GM23338 (cell line): ENCODE results near the gene HGF. TPM values are rescaled to one million over a fixed set of nuclear protein-coding genes. Genes with fewer than 3 reads are reported as not detected.
"Not testable (repeated sequence)": the region's sequence is repeated elsewhere in the genome, so short reads cannot be mapped to it uniquely, and the experiment has no call there.

ENCODE experiments used
- ATAC-seq: fragments of 200-7000 bp; cut with Tn5 transposase; 3 replicates; pipeline ENCODE4 v1.9.1; 2020
- DNase-seq: peaks from one replicate; pipeline ENCODE4 v3.0.0-alpha.2; 2015; ENCODE audit warnings: low spot score
- H2AFZ ChIP-seq: fragments of 200-600 bp; sonication (generic); 2 replicates; pipeline ENCODE4 v1.8.0; 2016; ENCODE audit warnings: antibody characterized with exemption, mild to moderate bottlenecking, moderate library complexity
- H3F3A ChIP-seq: fragments of 200-600 bp; sonication (generic); replicated peaks from 2 replicates; pipeline ENCODE4 v1.8.0; 2017; ENCODE audit warnings: antibody characterized with exemption, mixed run types, low read depth
- H3K27ac ChIP-seq: fragments of 200-600 bp; sonication (generic); 2 replicates; pipeline ENCODE4 v1.6.1; 2016; ENCODE audit warnings: low read depth
- H3K27me3 ChIP-seq: fragments of 200-600 bp; sonication (generic); 2 replicates; pipeline ENCODE4 v1.8.0; 2016; ENCODE audit warnings: mild to moderate bottlenecking, mixed run types, moderate library complexity; ENCODE audit not compliant: insufficient read depth
- H3K36me3 ChIP-seq: fragments of 200-600 bp; sonication (generic); 2 replicates; pipeline ENCODE4 v1.8.0; 2016; ENCODE audit warnings: mild to moderate bottlenecking; ENCODE audit not compliant: insufficient read depth
- H3K4me1 ChIP-seq: fragments of 200-600 bp; sonication (generic); 2 replicates; pipeline ENCODE4 v1.8.0; 2016; ENCODE audit warnings: mild to moderate bottlenecking, moderate library complexity; ENCODE audit not compliant: insufficient read depth
- H3K4me2 ChIP-seq: fragments of 200-600 bp; sonication (generic); 2 replicates; pipeline ENCODE4 v1.7.1; 2017; ENCODE audit warnings: mixed run types
- H3K4me3 ChIP-seq: fragments of 200-600 bp; sonication (generic); 2 replicates; pipeline ENCODE4 v1.6.1; 2016; ENCODE audit warnings: mixed run types
- H3K79me2 ChIP-seq: fragments of 200-600 bp; sonication (generic); replicated peaks from 2 replicates; pipeline ENCODE4 v1.8.0; 2017; ENCODE audit warnings: mild to moderate bottlenecking; ENCODE audit not compliant: insufficient read depth
- H3K9me2 ChIP-seq: fragments of 200-600 bp; sonication (generic); 2 replicates; pipeline ENCODE4 v1.8.0; 2017; ENCODE audit not compliant: insufficient read depth
- H4K20me1 ChIP-seq: fragments of 200-600 bp; sonication (generic); replicated peaks from 2 replicates; pipeline ENCODE4 v1.8.0; 2017; ENCODE audit warnings: mild to moderate bottlenecking; ENCODE audit not compliant: insufficient read depth
- H3K27ac Mint-ChIP-seq: 2 replicates; pipeline ENCODE4 v1.8.0; 2020; ENCODE audit warnings: inconsistent platforms, mild to moderate bottlenecking, moderate library complexity, mixed read lengths
- H3K27me3 Mint-ChIP-seq: 3 replicates; pipeline ENCODE4 v1.8.0; 2022; ENCODE audit warnings: low read depth, mild to moderate bottlenecking, moderate library complexity, mixed read lengths, inconsistent platforms; ENCODE audit not compliant: insufficient read depth, poor library complexity
- H3K36me3 Mint-ChIP-seq: 3 replicates; pipeline ENCODE4 v1.8.0; 2021; ENCODE audit warnings: low read depth, mild to moderate bottlenecking, inconsistent platforms, moderate library complexity, mixed read lengths
- H3K4me1 Mint-ChIP-seq: 3 replicates; pipeline ENCODE4 v1.8.0; 2020; ENCODE audit warnings: mild to moderate bottlenecking, inconsistent platforms, mixed read lengths
- H3K4me3 Mint-ChIP-seq: 3 replicates; pipeline ENCODE4 v1.8.0; 2021; ENCODE audit warnings: moderate library complexity, mild to moderate bottlenecking, inconsistent platforms, mixed read lengths
- H3K9me3 Mint-ChIP-seq: 3 replicates; pipeline ENCODE4 v1.8.0; 2020; ENCODE audit warnings: moderate library complexity, mild to moderate bottlenecking, inconsistent platforms, mixed read lengths
- CREB1 ChIP-seq: fragments of 250-450 bp; sonication (Bioruptor Pico); IDR thresholded peaks from 2 replicates; pipeline ENCODE4 v1.5.0; 2020; ENCODE audit warnings: low read depth, mild to moderate bottlenecking, moderate library complexity
- ETS1 ChIP-seq: IDR thresholded peaks from 2 replicates; pipeline ENCODE4 v1.6.1; 2016; ENCODE audit warnings: antibody characterized with exemption
- EZH2 ChIP-seq: fragments of 200-600 bp; sonication (generic); IDR thresholded peaks from one replicate; pipeline ENCODE4 v1.8.0; 2017; ENCODE audit warnings: antibody characterized with exemption, mild to moderate bottlenecking, low read depth; ENCODE audit not compliant: unreplicated experiment
- JUNB ChIP-seq: IDR thresholded peaks from one replicate; pipeline ENCODE4 v1.6.1; 2016; ENCODE audit warnings: antibody characterized with exemption; ENCODE audit not compliant: unreplicated experiment
- POLR2AphosphoS5 ChIP-seq: IDR thresholded peaks from 2 replicates; pipeline ENCODE4 v1.6.1; 2016; ENCODE audit warnings: antibody characterized with exemption, low read depth
- REST ChIP-seq: IDR thresholded peaks from one replicate; pipeline ENCODE4 v1.6.1; 2018; ENCODE audit warnings: antibody characterized with exemption; ENCODE audit not compliant: unreplicated experiment
- STAT1 ChIP-seq: IDR thresholded peaks from one replicate; pipeline ENCODE4 v1.6.1; 2016; ENCODE audit warnings: antibody characterized with exemption; ENCODE audit not compliant: unreplicated experiment
- ZNF114 ChIP-seq: fragments of 250-450 bp; sonication (Bioruptor Pico); IDR thresholded peaks from 2 replicates; pipeline ENCODE4 v1.5.0; 2020; ENCODE audit warnings: mild to moderate bottlenecking, moderate library complexity
- ZNF331 ChIP-seq: fragments of 250-450 bp; sonication (Bioruptor Pico); IDR thresholded peaks from 2 replicates; pipeline ENCODE4 v1.5.0; 2020; ENCODE audit warnings: low read depth, mild to moderate bottlenecking, moderate library complexity
- ZNF462 ChIP-seq: fragments of 250-450 bp; sonication (Bioruptor Pico); IDR thresholded peaks from 2 replicates; pipeline ENCODE4 v1.5.0; 2020; ENCODE audit warnings: mild to moderate bottlenecking, moderate library complexity
- polyA plus RNA-seq: library from polyadenylated mRNA; unstranded; fragments of >200 nt; fragmentation: Nextera tagmentation; extraction: Ambion mirVana; gene quantifications from 2 replicates; pipeline ENCODE4 v1.2.1, GENCODE V29; 2016
- total RNA-seq: library from RNA; depleted of rRNA; stranded (reverse); fragments of >200 nt; shearing (Covaris generic); gene quantifications from 2 replicates; pipeline ENCODE4 v1.2.3, GENCODE V29; 2014

Gene HGF
- total and polyA plus RNA-seq, 2 experiments from 2014 or later, result 0.24 to 1.1 TPM

- H3K27ac ChIP-seq, H3F3A ChIP-seq, H4K20me1 ChIP-seq, H3K4me1 Mint-ChIP-seq, H3K4me1 ChIP-seq, H3K4me2 ChIP-seq, H3K27me3 Mint-ChIP-seq, DNase-seq, H3K27me3 ChIP-seq, H3K4me3 ChIP-seq, H3K36me3 ChIP-seq, H3K79me2 ChIP-seq, H3K27ac Mint-ChIP-seq, H3K9me3 Mint-ChIP-seq, H3K4me3 Mint-ChIP-seq, ATAC-seq, H3K9me2 ChIP-seq, H3K36me3 Mint-ChIP-seq, H2AFZ ChIP-seq: not testable (repeated sequence)
Observed at GRCh38 chr7:81812866-81813476, 43.1 kb upstream of the HGF start.

- H3K4me2 ChIP-seq, result no peak overlapping the region
- H3K4me1 ChIP-seq, result no peaks in the 10 kb centered on the region; the same call in 1 of the 2 replicates
- no peaks in the 10 kb centered on the region for H4K20me1 ChIP-seq
- DNase-seq (no peak), ATAC-seq (no peak)
- H3K4me3 Mint-ChIP-seq, result no peak overlapping the region
- no peaks in the 10 kb centered on the region for H3K4me1 Mint-ChIP-seq
- no peaks in the 10 kb centered on the region for H3K79me2 ChIP-seq
- H3K27me3 Mint-ChIP-seq, result no peaks in the 10 kb centered on the region
- H3K9me3 Mint-ChIP-seq, result no peaks in the 10 kb centered on the region
- no peaks in the 10 kb centered on the region for H3K36me3 ChIP-seq
- no peaks in the 10 kb centered on the region for H3F3A ChIP-seq
- H3K4me3 ChIP-seq, result no peak overlapping the region
- H3K27ac Mint-ChIP-seq, result no peak overlapping the region
- H3K9me2 ChIP-seq, result no peaks in the 10 kb centered on the region
- H3K27me3 ChIP-seq, result no peaks in the 10 kb centered on the region
- no peak overlapping the region for H2AFZ ChIP-seq
- H3K36me3 Mint-ChIP-seq, result no peaks in the 10 kb centered on the region
- no peak overlapping the region for H3K27ac ChIP-seq
- no peak for TF ChIP-seq ETS1
- TF ChIP-seq JUNB, result no peak
- TF ChIP-seq CREB1 (CRISPR knock-in tag), result no peak
- no peak for TF ChIP-seq ZNF114 (CRISPR knock-in tag)
- no peak for TF ChIP-seq STAT1
- no peak for TF ChIP-seq REST
- TF ChIP-seq ZNF331 (CRISPR knock-in tag), result no peak
- TF ChIP-seq POLR2AphosphoS5, result no peak
- no peak for TF ChIP-seq EZH2
- no peak for TF ChIP-seq ZNF462 (CRISPR knock-in tag)
Observed at GRCh38 chr7:81811956-81812865, 42.4 kb upstream of the HGF start.
